GM18870 (cell line): ENCODE data around the gene IPMK.

Experiments
- ATAC-seq: cut with Tn5 transposase; IDR thresholded peaks from one replicate; pipeline ENCODE4 v1.9.1; 2021; ENCODE audit warnings: moderate library complexity; ENCODE audit not compliant: unreplicated experiment

Gene IPMK

DNA sequence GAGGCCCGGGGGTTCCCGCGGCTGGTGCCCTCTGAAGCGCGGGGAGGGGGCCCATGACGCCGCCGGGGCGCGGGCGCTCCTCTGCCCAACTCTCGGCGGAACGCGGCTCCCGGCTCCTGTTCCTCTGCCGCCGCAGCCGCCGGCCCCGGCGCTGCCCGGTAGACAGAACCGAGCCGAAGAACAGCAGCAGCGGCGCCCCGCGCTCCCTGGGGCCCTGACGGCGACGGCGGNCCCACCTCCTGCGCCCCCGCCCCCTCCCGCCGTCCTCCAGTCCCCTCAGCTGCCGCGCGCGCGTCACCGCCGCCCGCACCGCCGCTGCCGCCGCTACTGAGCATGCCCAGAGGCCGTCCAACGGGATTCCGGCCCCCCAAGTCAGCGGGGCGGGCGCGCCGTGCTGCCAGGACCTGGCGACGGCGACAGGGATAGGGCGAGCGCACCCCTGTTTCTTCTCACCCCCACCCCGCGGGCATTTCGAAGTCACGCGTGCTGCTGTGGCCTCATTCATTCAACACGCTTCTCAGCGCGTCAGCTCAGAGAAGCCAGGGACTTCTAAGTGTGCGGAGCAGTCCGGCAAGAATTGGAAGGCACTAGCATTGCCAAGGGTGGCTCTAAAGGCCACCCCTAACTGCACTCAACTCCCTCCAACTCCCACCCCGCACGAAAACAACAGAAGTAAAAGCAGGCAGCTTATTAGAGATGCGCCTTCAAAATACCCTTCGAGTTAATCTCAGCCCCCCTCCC is at the start of gene IPMK:
Gene IPMK (minus strand): TSS at position 182 of the 741 bp plus-strand sequence. CDS start 283 bp downstream, outside the sequence.
- ATAC-seq: peak; percentile 30

DNA sequence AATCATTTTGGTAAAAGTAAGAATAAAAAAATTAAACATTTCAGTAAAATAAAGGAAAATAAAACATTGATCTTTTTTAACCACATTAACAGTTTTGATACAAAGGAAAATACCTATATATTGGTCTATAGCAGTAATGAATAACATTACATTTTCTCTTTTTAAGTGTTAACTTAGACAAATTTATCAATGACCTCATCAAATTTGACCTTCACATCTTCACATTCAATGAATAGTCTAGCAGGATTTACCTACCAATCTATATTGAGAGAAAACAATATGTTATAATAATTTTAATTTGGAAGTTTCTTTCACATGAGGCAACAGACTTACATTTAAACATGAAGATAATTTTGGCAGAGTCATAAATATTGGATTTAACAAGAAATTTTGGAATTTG is 49.2 kb upstream of the IPMK start:
- ATAC-seq: no peak

DNA sequence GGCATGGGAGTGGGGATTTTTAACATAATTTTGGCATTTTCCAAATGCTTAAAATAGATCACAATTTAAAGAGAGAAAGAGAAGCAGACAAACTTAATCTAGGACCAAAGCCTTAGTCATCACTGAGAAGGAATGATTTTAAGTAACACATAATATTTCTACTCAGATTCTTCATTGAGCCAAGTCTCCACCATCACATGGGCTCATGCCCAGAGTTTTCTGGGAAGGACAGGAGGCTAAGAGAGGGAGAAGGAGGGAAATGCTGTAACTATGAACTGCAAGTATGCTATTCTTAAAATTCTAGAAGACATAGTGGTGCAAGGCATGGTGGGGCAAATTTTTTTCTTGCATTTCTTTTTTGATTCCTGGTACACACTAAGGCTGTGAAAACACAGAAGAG is 43.3 kb upstream of the IPMK start:
- no peak for ATAC-seq

DNA sequence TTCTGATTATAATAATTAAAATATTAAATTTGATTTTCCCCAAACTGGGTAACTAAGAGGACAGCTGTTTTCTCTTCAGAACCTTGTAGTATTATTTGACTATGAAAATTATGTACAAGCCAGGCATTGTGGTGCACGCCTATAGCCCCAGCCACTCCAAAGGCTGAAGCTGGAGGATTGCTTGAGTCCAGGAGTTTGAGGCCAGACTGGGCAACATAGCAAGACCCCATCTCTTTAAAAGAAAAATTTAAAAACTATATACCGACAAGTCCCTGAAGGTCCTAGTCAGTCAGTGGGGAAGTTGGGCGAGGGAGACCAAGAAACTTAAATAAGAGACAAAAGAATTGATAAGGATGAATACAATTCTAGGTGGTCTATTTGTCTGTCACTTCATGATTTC is 40.0 kb upstream of the IPMK start:
- no peak for ATAC-seq

DNA sequence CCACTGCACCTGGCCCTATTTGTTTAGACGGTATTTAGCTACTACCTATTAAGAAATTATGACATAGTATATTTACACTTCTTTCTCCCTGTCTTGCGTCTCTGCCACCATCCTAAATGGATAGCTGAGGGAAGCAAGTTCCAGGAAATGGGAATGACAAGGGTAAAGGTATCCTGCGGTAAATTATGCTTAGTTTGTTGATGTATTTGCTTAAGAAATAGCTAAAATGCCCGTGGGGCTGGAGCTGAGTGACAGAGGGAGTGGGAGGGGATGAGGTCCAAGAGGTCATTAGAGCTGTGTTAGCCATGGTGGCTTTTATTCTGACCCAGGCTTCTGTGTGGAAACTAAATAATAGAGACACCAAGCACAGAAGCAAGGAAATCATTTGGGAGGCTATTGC is 38.1 kb upstream of the IPMK start:
- ATAC-seq: no peak

DNA sequence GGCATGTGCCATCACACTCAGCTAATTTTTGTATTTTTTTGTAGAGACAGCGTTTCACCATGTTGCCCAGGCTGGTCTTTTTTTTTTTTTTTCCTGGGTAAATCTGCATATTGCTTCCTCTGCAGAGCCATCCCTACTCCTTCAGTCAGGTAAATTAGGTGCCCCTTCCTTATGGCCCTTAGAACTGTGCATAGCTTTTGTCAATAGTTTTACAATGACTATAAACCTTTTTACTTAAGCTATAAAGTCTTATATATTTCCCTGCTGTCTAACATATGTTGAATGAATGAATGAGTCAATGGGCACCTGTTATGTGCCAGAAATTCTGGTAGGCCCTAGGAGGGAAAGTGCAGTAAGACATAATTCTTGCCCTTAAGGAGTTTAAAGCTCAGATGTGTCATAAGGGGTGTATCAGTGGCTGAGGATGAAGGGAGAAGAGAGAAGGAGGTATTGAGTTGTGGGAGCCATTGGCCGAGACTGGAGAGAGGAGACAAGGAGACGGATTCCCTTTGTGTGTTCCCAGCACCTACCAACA is 36.5 kb upstream of the IPMK start:
- ATAC-seq: no peak

DNA sequence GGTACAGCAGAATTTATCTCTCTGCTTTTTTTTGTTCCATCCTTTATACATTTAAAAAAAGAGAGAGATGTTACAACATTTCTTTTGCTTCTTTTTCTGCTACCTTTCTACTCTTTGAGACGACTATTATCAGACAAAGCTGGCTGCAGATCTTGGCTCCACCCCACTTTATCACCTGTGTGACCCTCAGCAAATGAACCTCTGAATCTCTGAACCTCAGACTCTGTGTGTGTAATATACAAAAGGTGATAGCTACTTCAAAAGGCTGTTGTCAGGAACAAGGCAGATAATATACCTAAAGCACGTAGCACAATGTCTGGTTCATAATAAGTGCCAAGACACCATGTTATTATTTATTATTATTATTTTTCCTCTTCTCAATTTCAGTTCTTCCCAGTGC is 34.6 kb upstream of the IPMK start:
- ATAC-seq: no peak

DNA sequence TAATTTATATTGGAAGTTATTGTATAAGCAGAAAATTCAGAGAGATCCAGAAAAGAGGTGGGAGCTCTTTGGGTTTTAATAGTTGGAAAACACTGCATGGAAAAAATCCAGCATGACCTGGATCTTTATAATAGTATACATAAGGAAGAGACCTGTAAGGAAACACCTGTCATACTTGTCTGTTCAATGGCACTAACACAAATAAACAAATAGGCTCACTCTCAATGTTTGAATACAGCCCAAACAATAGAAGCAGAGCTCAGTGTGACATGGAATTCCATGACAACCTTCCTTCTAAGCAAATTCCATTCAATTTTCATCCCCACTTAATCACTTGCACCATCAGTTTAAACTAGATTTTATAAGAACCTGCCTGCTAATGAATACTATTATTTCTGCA is 33.0 kb upstream of the IPMK start:
- no peak for ATAC-seq

DNA sequence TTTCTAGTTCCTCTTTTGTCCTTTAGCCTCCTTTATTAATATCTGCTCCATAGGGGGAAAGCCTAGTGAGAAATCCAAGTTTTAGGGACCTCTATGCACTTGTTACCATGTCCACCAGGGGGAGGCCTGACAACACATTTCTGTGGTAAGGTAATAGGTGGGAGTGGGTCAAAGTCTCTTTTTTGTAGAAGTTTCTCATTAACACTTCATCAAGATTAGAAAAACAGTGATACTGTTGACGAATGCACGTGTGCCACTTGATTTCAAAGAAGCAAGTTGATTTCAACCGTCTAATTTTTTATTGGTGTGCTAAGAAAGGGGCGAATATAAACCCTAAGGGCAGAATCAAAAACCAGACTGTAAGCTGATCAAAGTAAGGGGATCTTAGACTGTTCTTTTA is 31.9 kb upstream of the IPMK start:
- ATAC-seq: peak; percentile 90

DNA sequence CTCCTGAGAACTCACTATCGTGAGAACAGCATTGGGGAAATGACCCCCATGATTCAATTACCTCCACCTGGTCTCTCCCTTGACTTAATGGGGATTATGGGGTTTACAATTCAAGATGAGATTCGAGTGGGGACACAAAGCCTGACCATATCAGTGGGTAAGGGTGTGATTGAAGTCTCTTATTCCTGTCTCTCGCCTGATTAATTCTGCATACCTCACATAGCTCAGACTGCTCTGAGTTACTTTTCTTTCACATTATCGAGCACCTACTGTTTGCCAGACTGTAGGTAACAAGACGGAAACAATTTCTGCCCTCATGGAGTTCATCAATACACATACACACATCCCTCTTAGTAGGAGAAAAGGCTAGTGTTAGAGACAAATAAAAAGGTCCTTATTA is 26.3 kb upstream of the IPMK start:
- ATAC-seq: no peak

DNA sequence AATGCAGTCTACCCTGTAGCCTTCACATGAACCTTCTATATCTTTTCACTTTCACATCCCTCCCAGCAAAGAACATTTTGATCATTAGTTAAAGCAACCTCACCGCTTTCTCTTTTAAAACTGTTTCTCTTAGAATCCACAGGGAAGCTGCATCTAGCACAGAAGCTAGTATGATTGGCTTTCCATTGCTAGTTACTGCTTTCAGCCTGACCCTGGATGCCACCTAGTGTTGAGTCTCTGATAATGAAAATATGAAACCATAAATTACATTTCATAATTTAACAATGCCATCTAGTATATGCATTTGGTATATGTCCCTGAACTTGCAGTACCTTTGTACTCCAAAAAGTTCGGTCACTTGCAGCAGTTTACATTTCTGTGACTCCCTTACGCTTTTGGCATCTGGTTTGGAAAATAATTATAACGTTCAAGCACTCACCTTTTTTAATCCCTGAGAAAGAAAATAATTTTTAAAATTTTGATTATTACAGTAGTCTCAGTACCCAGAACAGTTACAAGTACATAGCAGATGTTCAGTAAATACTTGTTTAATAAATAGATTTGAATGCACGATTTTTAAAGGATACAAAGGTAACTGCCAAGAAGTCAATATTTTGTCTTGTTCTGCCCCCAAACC is 24.0 kb upstream of the IPMK start:
- peak; percentile 90 for ATAC-seq

DNA sequence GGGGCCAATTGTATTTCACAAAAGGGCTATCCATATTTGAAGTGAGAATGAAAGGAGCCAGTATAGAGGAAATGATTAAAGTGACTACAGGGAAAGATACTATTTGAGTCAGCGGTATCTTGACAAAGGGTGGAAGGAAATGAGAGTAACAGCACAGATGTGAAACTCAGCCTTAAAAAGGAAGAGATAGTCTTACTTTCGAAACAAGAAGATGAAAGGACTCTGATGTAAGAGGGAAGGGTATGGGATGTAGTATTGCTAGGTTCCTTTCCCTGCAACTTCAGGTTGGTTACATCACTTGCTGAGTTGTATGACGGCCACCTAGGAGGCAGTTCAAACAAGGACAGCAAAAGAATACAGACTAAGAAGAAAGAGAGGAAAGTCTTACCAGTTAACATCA is 14.9 kb upstream of the IPMK start:
- ATAC-seq: peak; percentile 98

DNA sequence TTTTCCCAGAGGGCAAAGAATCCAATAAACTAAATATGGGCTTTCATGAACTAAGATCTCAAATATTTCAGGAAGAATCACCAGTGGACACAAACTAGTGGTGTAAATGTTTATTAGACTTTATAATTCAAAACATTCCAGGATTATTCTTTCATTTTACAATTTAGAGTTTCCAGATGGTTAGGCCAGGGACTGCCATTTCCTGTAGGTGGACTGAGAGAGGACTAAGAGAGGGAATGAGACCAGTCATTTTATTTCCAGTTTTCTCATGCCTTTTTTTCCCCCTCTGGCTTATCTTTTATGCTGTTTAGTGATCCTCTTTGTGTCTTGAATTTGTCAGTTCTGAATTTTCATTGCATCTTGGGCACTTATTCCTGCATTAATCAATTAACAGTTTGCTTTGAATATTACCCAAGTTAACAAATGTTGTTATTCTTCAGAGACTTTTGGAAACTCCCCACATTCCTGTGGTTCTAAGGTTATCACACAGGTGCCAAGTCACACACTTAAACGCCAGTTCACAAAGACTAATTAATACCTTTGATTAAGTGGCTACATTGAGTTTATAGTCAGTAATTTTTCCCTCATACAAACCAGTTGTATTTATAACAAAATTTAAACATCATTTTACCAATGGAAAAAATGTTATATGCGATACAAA is 13.5 kb upstream of the IPMK start:
- no peak for ATAC-seq

DNA sequence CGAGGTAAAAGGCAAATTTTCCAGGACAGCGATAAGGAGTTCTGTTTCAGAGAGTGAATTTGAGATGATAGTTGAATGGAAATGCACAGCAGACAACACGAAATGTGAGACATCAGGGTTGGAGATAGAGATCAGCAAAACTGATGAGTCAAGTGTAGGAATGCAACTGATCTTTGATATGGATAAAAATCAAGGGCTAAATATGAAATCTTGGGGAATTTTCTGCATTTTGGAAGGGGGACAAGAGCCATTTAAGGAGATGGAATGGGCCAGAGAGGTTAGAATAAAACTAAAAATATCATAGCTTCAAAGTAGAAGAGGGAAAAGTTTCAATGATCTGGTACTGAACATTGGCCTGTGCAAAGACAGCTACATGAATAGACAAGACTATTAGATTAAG is 12.8 kb upstream of the IPMK start:
- ATAC-seq: no peak

DNA sequence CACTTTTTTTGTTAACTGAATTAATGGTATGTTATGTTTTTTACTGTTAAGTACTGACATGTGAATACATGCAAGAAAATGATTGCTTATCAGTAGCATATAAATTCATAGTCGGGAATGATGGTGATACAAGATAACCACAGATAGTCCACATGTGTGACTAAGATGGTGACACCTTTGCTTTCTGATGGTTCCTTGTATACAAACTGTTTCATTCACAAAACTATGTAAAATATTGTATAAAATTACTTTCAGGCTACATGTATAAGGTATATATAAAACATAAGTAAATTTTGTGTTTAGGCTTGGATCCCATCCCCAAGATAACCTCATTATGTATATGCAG is 11.2 kb upstream of the IPMK start:
- no peak for ATAC-seq

DNA sequence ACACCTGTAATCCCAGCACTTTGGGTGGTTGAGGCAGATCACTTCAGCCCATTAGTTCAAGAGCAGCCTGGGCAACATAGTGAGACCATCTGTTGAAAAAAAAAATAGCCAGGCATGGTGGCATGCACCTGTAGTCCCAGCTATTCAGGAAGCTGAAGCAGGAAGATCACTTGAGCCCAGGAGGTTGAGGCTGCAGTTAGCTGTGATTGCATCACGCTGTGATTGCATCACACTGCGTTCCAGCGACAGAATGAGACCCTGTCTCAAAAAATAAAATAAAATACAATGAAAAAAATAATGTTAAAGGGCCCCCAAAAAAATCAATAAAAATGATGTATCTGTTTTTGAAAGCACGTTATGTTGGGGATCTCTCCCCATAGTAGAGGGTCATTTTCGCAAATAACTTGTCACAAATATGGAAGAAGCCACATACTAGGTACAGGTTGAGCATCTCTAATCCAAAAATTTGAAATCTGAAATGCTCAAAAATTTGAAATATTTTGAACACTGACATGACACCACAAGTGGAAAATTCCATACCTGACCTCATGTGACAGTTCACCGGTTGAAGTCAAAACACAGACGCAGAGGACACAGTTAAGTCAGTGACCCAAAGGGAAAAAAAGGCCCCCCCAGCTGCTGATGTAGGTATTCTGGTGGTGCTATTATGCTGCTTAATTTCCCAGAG is 10.7 kb upstream of the IPMK start:
- no peak for ATAC-seq

DNA sequence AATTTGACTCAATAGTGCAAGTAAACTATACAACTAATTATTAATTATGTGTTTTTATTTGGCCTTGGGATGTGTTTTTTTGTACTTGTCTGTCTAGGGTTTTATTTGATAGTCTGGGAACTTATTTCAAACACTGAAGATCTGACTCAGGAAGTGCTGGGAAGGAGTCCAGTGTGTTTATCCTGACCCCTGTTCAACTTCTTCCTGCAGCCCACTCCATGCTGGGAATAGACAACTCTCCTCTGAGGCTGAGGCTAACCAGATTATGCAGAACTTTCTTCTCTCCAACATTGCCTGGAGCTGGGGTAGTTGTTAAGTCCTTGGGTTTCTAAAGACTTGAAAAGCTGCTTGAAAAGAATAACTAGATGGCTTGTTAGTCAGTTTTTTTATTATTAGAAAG is 8.2 kb upstream of the IPMK start:
- ATAC-seq: no peak

DNA sequence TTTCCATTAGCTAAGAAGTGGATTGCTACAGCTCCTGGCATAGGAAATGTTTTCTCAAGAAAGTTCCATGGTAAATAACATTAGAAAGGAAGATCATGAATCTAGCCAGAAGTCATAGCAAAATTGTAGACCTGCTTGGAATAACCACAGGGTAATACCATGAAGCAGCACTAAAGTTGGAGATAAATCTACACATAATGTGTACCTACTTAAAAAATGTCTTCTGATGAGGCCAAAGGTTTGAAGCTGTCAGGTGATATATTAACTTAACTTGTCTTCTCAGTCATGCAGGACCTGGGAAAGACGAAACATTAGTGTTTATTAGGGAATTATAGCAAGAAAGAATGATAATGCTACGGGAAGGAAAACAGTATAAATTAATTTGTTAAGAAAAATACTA is 7.6 kb upstream of the IPMK start:
- no peak for ATAC-seq

DNA sequence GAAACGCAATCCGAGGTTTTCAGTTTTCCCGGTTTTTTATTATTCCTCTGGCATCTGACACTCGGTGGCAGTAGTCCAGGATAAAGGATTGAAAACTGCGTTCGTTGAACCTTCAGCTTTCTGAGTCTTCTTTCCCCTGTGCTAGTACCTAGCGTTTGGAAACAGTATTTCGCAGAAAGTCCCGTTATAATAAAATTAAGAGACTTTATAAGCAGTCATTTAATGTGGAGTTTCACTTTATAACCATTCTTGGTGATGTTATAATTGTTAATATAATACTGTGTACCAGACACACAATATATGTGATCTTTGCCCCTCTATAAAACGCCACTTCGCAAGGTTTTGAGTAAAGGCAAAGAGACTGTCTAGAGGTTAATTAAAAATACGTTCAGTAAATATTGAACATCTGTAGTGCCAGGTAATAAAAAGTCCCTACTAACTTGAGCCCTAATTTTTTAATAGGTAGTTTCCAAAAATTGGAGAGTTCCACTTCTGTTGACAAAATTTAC is 2.1 kb upstream of the IPMK start:
- no peak for ATAC-seq

DNA sequence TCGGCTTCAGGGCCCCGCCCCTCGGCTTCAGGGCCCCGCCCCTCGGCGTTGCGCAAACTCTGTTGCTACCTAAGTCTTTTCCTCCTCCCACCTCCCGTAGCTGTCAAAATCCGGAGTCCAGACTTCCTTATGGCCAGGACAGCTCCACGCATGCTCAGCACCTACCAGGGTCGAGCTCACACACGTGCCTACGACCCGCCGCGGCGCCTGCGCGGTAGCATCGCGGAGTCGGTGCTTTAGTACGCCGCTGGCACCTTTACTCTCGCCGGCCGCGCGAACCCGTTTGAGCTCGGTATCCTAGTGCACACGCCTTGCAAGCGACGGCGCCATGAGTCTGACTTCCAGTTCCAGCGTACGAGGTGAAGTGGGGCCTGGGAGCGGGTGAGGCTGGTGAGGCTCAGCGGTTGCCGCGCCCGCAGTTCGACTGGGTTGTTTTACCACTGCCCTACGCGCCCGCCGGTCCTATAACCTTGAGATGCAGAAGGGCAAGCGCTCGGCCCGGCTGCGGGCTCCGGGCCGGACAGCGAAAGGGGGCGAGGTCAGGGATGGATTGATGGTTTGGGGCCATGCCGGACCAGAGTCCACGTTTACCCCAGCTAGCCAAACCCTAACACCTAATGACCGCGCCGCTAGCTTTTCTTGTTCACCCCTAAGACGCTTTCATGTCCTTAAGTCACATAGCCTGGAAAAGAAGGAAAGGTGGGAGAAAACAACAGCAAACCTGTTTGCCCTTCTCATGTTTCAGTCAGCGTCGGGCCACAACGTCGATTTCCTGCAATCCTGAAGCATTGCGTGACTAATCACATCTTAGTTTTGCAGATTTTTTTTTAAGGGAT is 1.5 kb upstream of the IPMK start, which contains the start of gene CISD1:
Gene CISD1 (plus strand): TSS at position 217 of the 836 bp plus-strand sequence. CDS start 112 bp downstream, at position 329.
- peak; percentile 72 for ATAC-seq
